ENCODE data around the gene KIF3B. TPM values are rescaled to one million over a fixed set of nuclear protein-coding genes. Genes with fewer than 3 reads are reported as not detected.

The KIF3B gene
- total RNA-seq (2022; extraction: Qiagen RNA extraction) = 22.7 to 28.8 TPM (median 27.2 TPM) in 5 replicates

DNA sequence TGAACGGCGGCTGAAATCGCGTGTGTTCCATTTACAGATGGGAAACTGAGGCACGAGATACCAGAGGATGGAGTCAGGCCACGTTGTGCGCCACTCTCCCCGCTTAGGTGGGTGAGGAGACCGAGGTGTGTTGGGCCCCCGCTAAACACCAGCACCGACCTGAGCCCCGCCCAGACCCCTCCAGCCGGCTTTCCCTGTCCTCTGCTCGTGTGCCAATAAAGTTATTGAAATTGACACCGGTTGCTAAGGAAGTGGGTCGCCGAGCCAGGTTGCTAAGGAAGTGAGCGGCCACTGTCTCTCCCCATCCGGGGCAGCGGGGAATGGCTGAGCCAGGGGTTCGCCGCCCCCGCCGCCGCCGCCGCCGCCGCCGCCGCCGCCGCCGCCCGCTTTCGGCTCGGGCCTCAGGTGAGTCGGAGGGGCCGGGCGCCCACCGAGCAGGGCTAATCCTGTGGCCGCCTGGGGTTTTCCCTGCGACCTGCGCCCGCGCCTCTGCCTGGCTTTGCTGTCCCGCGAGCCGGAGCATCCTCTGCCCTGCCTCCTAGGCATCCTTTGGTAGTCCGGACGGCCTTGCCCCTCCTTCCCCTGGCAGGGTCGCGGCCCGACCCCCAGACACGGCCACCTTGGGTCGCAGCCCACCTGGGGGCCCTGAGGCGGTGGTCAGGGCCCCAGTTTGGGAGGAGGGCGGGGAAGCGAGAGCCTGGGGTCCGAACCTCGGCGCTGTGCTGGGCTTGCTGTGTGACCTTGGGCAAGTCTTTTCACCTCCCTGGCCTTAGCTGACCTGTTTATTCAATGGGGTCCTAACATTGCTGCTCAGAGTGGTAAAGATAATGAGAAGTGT lies at the start of gene KIF3B:
Gene KIF3B (plus strand): TSS at position 291 of the 838 bp plus-strand sequence. CDS start 32,127 bp downstream, outside the sequence.

DNA sequence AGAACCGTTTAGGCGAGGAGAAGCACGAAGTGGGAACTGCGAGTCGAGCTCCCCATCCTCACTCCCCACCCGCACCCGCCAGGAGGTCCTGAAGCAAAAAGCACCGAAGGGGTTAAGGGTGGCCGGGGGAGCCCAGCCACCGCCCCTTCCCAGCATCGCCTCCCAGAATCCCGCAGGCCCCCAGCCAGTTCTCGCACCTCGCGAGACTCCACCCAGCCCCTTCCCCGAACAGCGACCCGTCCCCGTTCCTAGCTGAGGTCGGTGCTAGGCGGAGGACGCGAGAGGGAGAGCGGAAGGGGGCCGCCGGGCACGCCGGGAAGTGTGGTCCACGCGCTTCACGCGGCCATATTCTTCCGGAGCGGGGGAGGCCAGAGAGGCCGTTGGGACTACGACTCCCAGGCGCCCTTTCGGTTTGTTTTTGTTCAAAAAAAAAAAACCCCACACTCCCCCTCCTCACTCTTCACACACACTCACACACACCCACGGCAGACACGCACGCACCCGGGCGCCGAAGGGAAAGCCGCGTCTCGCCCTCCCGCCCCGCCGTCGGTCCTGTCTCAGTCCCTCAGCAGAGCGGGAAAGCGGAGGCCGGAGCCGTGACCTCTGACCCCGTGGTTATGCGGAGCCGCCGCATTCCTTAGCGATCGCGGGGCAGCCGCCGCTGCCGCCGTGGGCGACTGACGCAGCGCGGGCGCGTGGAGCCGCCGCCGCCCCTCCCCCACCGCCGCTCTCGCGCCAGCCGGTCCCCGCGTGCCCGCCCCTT lies 80.6 kb downstream of the KIF3B start, which contains the start of gene ASXL1:
Gene ASXL1 (plus strand): TSS at position 463 of the 763 bp plus-strand sequence. CDS start 445 bp downstream, outside the sequence.

Other genes with a start within 250 kb of the KIF3B start
- gene HCK, start 225.4 kb upstream of the KIF3B start, total RNA-seq (2022; extraction: Qiagen RNA extraction) = 0.06 to 0.16 TPM (median 0.12 TPM) in 5 replicates
- gene TM9SF4, start 167.9 kb upstream of the KIF3B start, total RNA-seq (2022; extraction: Qiagen RNA extraction) = 30.5 to 41.7 TPM (median 40.4 TPM) in 5 replicates
- 17.2 to 22.5 TPM (median 19.9 TPM) in 5 replicates for gene PLAGL2, start 69.9 kb upstream of the KIF3B start, total RNA-seq (2022; extraction: Qiagen RNA extraction)
- gene POFUT1, start 69.8 kb upstream of the KIF3B start, total RNA-seq (2022; extraction: Qiagen RNA extraction) = 36.8 to 49.2 TPM (median 47.0 TPM) in 5 replicates
- gene ASXL1, start 80.7 kb downstream of the KIF3B start, total RNA-seq (2022; extraction: Qiagen RNA extraction) = 25.8 to 34.6 TPM (median 32.2 TPM) in 5 replicates

All from A549 treated with dexamethasone at 1 μM for 4 hours (cell line).